ENCODE data around the gene RABL2A.
"Not testable (repeated sequence)": the region's sequence is repeated elsewhere in the genome, so short reads cannot be mapped to it uniquely, and the experiment has no call there.

GRCh38 chr2:113626616-113627330 lies at the start of gene RABL2A:
- TF ChIP-seq CTCF, POLR2A (IDR thresholded peaks at IDR 0.05): not testable (repeated sequence)
- TF ChIP-seq EP300 (IDR thresholded peaks at IDR 0.05) = peak in 1 of 2 donors; percentile 41
